ENCODE results near the gene FBXO44.

DNA sequence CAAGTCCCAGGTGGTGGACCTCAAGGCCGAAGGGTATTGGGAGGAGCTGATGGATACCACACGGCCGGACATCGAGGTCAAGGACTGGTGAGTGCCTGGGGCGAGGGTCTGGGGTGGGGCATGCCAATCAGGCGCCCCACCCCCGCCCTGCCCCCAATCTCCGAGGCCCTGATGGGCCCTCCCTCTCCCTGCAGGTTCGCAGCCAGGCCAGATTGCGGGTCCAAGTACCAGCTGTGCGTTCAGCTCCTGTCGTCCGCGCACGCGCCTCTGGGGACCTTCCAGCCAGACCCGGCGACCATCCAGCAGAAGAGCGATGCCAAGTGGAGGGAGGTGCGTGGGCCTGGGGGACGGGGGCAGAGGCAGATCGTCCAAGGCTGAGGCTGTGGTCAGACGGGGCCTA lies 3.9 kb downstream of the FBXO44 start:
- TF ChIP-seq, protein P1, sequence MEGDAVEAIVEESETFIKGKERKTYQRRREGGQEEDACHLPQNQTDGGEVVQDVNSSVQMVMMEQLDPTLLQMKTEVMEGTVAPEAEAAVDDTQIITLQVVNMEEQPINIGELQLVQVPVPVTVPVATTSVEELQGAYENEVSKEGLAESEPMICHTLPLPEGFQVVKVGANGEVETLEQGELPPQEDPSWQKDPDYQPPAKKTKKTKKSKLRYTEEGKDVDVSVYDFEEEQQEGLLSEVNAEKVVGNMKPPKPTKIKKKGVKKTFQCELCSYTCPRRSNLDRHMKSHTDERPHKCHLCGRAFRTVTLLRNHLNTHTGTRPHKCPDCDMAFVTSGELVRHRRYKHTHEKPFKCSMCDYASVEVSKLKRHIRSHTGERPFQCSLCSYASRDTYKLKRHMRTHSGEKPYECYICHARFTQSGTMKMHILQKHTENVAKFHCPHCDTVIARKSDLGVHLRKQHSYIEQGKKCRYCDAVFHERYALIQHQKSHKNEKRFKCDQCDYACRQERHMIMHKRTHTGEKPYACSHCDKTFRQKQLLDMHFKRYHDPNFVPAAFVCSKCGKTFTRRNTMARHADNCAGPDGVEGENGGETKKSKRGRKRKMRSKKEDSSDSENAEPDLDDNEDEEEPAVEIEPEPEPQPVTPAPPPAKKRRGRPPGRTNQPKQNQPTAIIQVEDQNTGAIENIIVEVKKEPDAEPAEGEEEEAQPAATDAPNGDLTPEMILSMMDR (IDR thresholded peaks at IDR 0.05; ENCODE audit: insufficient read depth, low read length): no peak
- TF ChIP-seq, protein P2, sequence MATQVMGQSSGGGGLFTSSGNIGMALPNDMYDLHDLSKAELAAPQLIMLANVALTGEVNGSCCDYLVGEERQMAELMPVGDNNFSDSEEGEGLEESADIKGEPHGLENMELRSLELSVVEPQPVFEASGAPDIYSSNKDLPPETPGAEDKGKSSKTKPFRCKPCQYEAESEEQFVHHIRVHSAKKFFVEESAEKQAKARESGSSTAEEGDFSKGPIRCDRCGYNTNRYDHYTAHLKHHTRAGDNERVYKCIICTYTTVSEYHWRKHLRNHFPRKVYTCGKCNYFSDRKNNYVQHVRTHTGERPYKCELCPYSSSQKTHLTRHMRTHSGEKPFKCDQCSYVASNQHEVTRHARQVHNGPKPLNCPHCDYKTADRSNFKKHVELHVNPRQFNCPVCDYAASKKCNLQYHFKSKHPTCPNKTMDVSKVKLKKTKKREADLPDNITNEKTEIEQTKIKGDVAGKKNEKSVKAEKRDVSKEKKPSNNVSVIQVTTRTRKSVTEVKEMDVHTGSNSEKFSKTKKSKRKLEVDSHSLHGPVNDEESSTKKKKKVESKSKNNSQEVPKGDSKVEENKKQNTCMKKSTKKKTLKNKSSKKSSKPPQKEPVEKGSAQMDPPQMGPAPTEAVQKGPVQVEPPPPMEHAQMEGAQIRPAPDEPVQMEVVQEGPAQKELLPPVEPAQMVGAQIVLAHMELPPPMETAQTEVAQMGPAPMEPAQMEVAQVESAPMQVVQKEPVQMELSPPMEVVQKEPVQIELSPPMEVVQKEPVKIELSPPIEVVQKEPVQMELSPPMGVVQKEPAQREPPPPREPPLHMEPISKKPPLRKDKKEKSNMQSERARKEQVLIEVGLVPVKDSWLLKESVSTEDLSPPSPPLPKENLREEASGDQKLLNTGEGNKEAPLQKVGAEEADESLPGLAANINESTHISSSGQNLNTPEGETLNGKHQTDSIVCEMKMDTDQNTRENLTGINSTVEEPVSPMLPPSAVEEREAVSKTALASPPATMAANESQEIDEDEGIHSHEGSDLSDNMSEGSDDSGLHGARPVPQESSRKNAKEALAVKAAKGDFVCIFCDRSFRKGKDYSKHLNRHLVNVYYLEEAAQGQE (IDR thresholded peaks at IDR 0.05; ENCODE audit: insufficient replicate concordance, low read depth): no peak
- no peak for TF ChIP-seq POLR2AphosphoS5 (IDR thresholded peaks at IDR 0.05; ENCODE audit: low read depth)

All from HL-60 (cell line).